Neural progenitor cell (in vitro differentiated cells): ENCODE data around the gene SFMBT1. TPM values are rescaled to one million over a fixed set of nuclear protein-coding genes. Genes with fewer than 3 reads are reported as not detected.

ENCODE experiments used
- DNase-seq: peaks from one replicate; pipeline ENCODE4 v3.0.0-alpha.2; 2016; ENCODE audit warnings: low spot score
- H2AFZ ChIP-seq: fragments of 200-600 bp; sonication (generic); replicated peaks from 2 replicates; pipeline ENCODE4 v1.6.1; 2016; ENCODE audit warnings: antibody characterized with exemption
- H3F3A ChIP-seq: fragments of 200-600 bp; sonication (generic); 2 replicates; pipeline ENCODE4 v1.6.1; 2016; ENCODE audit warnings: antibody characterized with exemption, low read depth
- H3K27ac ChIP-seq: fragments of 200-600 bp; sonication (generic); 2 replicates; pipeline ENCODE4 v1.5.1; 2016; ENCODE audit warnings: mild to moderate bottlenecking
- H3K27me3 ChIP-seq: fragments of 200-600 bp; sonication (generic); 2 replicates; pipeline ENCODE4 v1.6.1; 2016; ENCODE audit warnings: mild to moderate bottlenecking, moderate library complexity
- H3K36me3 ChIP-seq: fragments of 200-600 bp; sonication (generic); 2 replicates; pipeline ENCODE4 v1.5.1; 2016
- H3K4me1 ChIP-seq: fragments of 200-600 bp; sonication (generic); 2 replicates; pipeline ENCODE4 v1.6.1; 2016; ENCODE audit warnings: mixed run types
- H3K4me2 ChIP-seq: fragments of 200-600 bp; sonication (generic); 2 replicates; pipeline ENCODE4 v1.6.1; 2016
- H3K4me3 ChIP-seq: fragments of 200-600 bp; sonication (generic); 2 replicates; pipeline ENCODE4 v1.5.1; 2016
- H3K79me2 ChIP-seq: fragments of 200-600 bp; sonication (generic); 2 replicates; pipeline ENCODE4 v1.6.1; 2016; ENCODE audit warnings: low read depth
- H3K9ac ChIP-seq: fragments of 200-600 bp; sonication (generic); 2 replicates; pipeline ENCODE4 v1.6.1; 2016
- H3K9me3 ChIP-seq: fragments of 200-600 bp; sonication (generic); 2 replicates; pipeline ENCODE4 v1.5.1; 2016; ENCODE audit warnings: low read depth
- H4K20me1 ChIP-seq: fragments of 200-600 bp; sonication (generic); 2 replicates; pipeline ENCODE4 v1.6.1; 2016; ENCODE audit warnings: low read depth
- H3K27ac Mint-ChIP-seq: 3 replicates; pipeline ENCODE4 v1.8.0; 2021; ENCODE audit warnings: mixed read lengths
- H3K27me3 Mint-ChIP-seq: 2 replicates; pipeline ENCODE4 v1.8.0; 2022; ENCODE audit warnings: low read depth, mild to moderate bottlenecking, inconsistent platforms, moderate library complexity, mixed read lengths; ENCODE audit not compliant: insufficient read depth
- H3K36me3 Mint-ChIP-seq: 3 replicates; pipeline ENCODE4 v1.8.0; 2021; ENCODE audit warnings: mixed read lengths
- H3K4me1 Mint-ChIP-seq: 3 replicates; pipeline ENCODE4 v1.8.0; 2021; ENCODE audit warnings: mixed read lengths
- H3K4me3 Mint-ChIP-seq: 3 replicates; pipeline ENCODE4 v1.8.0; 2021; ENCODE audit warnings: mild to moderate bottlenecking, moderate library complexity, mixed read lengths
- H3K9me3 Mint-ChIP-seq: 3 replicates; pipeline ENCODE4 v1.8.0; 2020; ENCODE audit warnings: mixed read lengths
- EZH2 ChIP-seq: fragments of 200-600 bp; sonication (generic); IDR thresholded peaks from 2 replicates; pipeline ENCODE4 v1.6.1; 2017; ENCODE audit warnings: antibody characterized with exemption, mild to moderate bottlenecking, moderate library complexity
- EZH2phosphoT487 ChIP-seq: fragments of 200-600 bp; sonication (generic); IDR thresholded peaks from 2 replicates; pipeline ENCODE4 v1.6.1; 2017; ENCODE audit warnings: antibody characterized with exemption
- total RNA-seq: library from RNA; depleted of rRNA; stranded (reverse); fragments of >200 nt; gene quantifications from 2 replicates; pipeline ENCODE4 v1.2.3, GENCODE V29; 2015; ENCODE audit warnings: low replicate concordance
- TF ChIP-seq, protein P1 (sequence below): fragments of 200-600 bp; sonication (generic); IDR thresholded peaks from 2 replicates; pipeline ENCODE4 v1.5.1; 2017; ENCODE audit warnings: antibody characterized with exemption, mild to moderate bottlenecking

The SFMBT1 gene
- total RNA-seq, 1 donor from 2014 or later: 18.5 TPM

DNA sequence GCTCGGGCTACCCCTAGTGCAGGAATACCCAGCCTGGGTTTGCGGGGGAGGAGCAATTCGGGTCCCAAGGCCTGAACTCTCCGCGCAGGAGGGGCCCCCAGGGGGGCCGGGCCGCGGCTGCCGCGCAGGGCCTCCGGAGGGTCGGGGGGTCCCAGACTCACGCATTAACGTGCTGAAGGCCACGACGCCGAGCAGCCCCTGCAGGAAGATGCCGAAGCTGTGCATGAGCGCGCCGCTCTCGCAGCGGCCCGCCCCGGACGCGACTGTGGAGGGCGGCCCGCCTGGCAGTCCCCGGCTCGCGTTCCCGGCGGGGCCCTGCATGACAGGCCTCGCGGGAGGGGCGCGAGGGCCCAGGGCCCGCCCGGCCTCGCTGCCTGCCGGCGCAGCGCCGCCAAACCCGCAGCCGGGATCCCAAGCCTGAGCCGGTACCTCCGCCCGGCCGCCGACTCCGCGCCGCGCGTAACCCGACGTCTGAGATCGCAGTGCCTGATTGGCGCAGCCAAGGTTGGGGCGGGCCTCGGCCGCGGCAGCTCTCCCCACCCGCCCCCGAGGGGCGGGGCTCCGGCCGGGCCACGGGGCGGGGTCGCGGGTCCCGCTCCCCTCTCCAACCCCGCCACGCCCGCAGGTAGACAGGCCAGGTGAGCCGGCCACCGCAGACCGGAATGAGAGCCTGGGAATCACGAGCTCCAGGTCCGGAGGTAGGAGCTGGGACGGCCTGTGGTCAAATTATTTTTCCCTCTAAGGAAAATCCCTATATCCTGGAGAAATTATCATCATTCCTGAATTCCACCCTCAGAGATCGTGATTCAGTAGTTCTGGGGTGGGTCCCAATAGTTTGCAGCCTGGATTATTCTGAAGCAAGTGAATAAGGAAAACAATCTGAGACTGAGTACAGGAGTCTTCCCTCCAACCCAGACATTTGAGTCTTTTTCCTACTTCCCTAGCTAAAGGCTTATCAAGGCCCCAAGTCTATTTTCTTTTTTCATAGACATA lies 148.4 kb downstream of the SFMBT1 start, which contains the start of gene STIMATE:
Gene STIMATE (minus strand): TSS at position 419 of the 993 bp plus-strand sequence. CDS start 98 bp downstream, at position 321.
- H3K79me2 ChIP-seq: peaks cover 27% of the 10 kb centered on the region
- Mint-ChIP-seq H3K27me3 (peaks cover 6% of the 10 kb centered on the region), H3K36me3 (peaks cover 3% of the 10 kb centered on the region), H3K9me3 (no peaks in the 10 kb centered on the region), H3K4me1 (peaks cover 13% of the 10 kb centered on the region), H3K4me3 (peak within 1 kb of the TSS; percentile 95), H3K27ac (peak within 1 kb of the TSS; percentile 74)
- peak; percentile 94 for DNase-seq
- H3K4me3 ChIP-seq: peak within 1 kb of the TSS; percentile 88
- H3K27ac ChIP-seq: no peak within 1 kb of the TSS
- no peaks in the 10 kb centered on the region for H3K9me3 ChIP-seq
- H3K4me2 ChIP-seq: peak within 1 kb of the TSS; percentile 93
- H3K9ac ChIP-seq: peak within 1 kb of the TSS; percentile 50
- peaks cover 6% of the 10 kb centered on the region for H3K4me1 ChIP-seq
- H2AFZ ChIP-seq: peak within 1 kb of the TSS; percentile 83
- no peaks in the 10 kb centered on the region for H3K36me3 ChIP-seq
- H3K27me3 ChIP-seq: no peaks in the 10 kb centered on the region
- peaks cover 8% of the 10 kb centered on the region for H4K20me1 ChIP-seq
- TF ChIP-seq EZH2phosphoT487 (no peak), EZH2 (peak; percentile 15)
- TF ChIP-seq, protein P1, sequence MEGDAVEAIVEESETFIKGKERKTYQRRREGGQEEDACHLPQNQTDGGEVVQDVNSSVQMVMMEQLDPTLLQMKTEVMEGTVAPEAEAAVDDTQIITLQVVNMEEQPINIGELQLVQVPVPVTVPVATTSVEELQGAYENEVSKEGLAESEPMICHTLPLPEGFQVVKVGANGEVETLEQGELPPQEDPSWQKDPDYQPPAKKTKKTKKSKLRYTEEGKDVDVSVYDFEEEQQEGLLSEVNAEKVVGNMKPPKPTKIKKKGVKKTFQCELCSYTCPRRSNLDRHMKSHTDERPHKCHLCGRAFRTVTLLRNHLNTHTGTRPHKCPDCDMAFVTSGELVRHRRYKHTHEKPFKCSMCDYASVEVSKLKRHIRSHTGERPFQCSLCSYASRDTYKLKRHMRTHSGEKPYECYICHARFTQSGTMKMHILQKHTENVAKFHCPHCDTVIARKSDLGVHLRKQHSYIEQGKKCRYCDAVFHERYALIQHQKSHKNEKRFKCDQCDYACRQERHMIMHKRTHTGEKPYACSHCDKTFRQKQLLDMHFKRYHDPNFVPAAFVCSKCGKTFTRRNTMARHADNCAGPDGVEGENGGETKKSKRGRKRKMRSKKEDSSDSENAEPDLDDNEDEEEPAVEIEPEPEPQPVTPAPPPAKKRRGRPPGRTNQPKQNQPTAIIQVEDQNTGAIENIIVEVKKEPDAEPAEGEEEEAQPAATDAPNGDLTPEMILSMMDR: no peak
- peaks cover 8% of the 10 kb centered on the region for H3F3A ChIP-seq

DNA sequence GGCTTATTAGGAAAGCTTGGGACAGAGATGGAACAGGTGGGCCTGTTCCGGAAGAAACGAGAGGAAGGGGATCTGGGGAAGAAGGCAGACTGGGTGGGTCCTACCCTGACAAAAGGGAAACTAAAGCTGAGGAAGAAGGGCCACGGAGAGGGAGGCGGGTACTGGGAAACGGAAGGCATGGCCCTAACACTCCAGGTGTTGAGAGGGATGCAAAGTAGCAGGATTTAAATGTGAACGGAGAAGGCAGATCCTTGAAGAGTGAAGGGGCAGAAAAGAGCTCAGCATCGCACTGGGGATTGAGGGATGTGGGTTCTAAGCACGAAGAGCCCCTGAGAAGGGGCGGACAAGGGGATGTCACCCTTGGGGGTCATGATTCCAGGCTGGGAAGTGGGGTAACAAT lies 149.3 kb downstream of the SFMBT1 start:
- Mint-ChIP-seq H3K4me3 (peak overlapping the region; percentile 95), H3K9me3 (no peaks in the 10 kb centered on the region), H3K27ac (peak overlapping the region; percentile 74), H3K36me3 (peaks cover 3% of the 10 kb centered on the region), H3K27me3 (peaks cover 6% of the 10 kb centered on the region), H3K4me1 (peaks cover 13% of the 10 kb centered on the region)
- no peaks in the 10 kb centered on the region for H3K36me3 ChIP-seq
- H3F3A ChIP-seq: peaks cover 8% of the 10 kb centered on the region
- peaks cover 6% of the 10 kb centered on the region for H3K4me1 ChIP-seq
- H2AFZ ChIP-seq: peak overlapping the region; percentile 83
- H3K4me3 ChIP-seq: peak overlapping the region; percentile 88
- peak; percentile 40 for DNase-seq
- H3K9ac ChIP-seq: peak overlapping the region; percentile 50
- no peaks in the 10 kb centered on the region for H3K9me3 ChIP-seq
- H3K27me3 ChIP-seq: no peaks in the 10 kb centered on the region
- H3K79me2 ChIP-seq: peaks cover 27% of the 10 kb centered on the region
- H3K27ac ChIP-seq: no peak overlapping the region
- TF ChIP-seq EZH2phosphoT487 (no peak), EZH2 (no peak)
- TF ChIP-seq, protein P1: no peak
- H3K4me2 ChIP-seq: peak overlapping the region; percentile 93
- peaks cover 12% of the 10 kb centered on the region for H4K20me1 ChIP-seq

DNA sequence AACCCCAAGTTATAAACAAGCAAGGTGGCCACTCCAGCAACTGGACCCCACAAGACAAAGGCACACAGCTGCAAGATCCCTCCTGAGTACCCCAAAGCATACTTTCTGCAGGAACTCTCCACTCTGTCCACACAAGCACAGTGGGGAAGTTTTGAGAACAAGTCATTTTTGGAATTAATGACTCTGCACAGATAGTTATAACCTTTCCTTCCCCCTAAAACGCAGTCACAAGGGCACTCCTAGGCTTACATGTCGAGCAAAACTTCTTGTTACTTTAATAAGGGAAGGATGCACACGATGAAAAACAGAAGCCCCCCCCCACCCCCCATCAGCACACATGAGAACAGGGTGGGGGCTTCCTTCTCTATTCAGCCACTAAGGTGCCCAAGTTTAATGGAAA lies 149.7 kb downstream of the SFMBT1 start:
- no peaks in the 10 kb centered on the region for H3K9me3 Mint-ChIP-seq
- DNase-seq: no peak
- H3K27me3 ChIP-seq: no peaks in the 10 kb centered on the region
- peak overlapping the region; percentile 95 for H3K4me3 Mint-ChIP-seq
- no peaks in the 10 kb centered on the region for H3K9me3 ChIP-seq
- no peak overlapping the region for H2AFZ ChIP-seq
- peaks cover 13% of the 10 kb centered on the region for H3K4me1 Mint-ChIP-seq
- no peaks in the 10 kb centered on the region for H3K36me3 ChIP-seq
- TF ChIP-seq EZH2phosphoT487 (no peak), EZH2 (no peak)
- TF ChIP-seq, protein P1: no peak
- H3K9ac ChIP-seq: no peak overlapping the region
- H3K4me2 ChIP-seq: peak overlapping the region; percentile 93
- H3K27ac Mint-ChIP-seq: no peak overlapping the region
- H4K20me1 ChIP-seq: peaks cover 12% of the 10 kb centered on the region
- H3K4me3 ChIP-seq: peak overlapping the region; percentile 88
- H3K36me3 Mint-ChIP-seq: peaks cover 3% of the 10 kb centered on the region
- peaks cover 6% of the 10 kb centered on the region for H3K4me1 ChIP-seq
- no peak overlapping the region for H3K27ac ChIP-seq
- H3F3A ChIP-seq: peaks cover 8% of the 10 kb centered on the region
- peaks cover 27% of the 10 kb centered on the region for H3K79me2 ChIP-seq
- H3K27me3 Mint-ChIP-seq: peaks cover 6% of the 10 kb centered on the region
